ENCODE measurements around the gene LRRTM4.

LRRTM4 gene

GRCh38 chr2:77127345-77127744, 394.8 kb downstream of the LRRTM4 start:
- Histone ChIP-seq H3K27ac (ENCODE audit: low read depth, low read length, poor library complexity, severe bottlenecking) (no peak overlapping the region), H3F3A (ENCODE audit: insufficient read depth, low read length) (no peaks in the 10 kb centered on the region), H3K4me3 (ENCODE audit: low read depth, low read length, poor library complexity, severe bottlenecking) (no peak overlapping the region), H3K9me3 (ENCODE audit: low read length) (no peaks in the 10 kb centered on the region), H3K4me2 (ENCODE audit: low read length) (no peak overlapping the region), H3K4me1 (ENCODE audit: insufficient read depth, low read length, severe bottlenecking) (no peaks in the 10 kb centered on the region), H3K9me2 (ENCODE audit: low read depth, low read length) (no peaks in the 10 kb centered on the region), H3K79me2 (ENCODE audit: insufficient read depth, low read length) (no peaks in the 10 kb centered on the region), H3K9ac (ENCODE audit: low read length) (no peak overlapping the region), H4K20me1 (ENCODE audit: insufficient read depth, low read length) (no peaks in the 10 kb centered on the region), H3K27me3 (ENCODE audit: insufficient read depth, low read length) (no peaks in the 10 kb centered on the region), H2AFZ (ENCODE audit: low read length) (no peak overlapping the region), H3K36me3 (ENCODE audit: insufficient read depth, low read length) (no peaks in the 10 kb centered on the region)
- no peak for TF ChIP-seq EZH2 (IDR thresholded peaks at IDR 0.05; ENCODE audit: borderline replicate concordance, low read length)
- TF ChIP-seq CTCF (IDR thresholded peaks at IDR 0.05; ENCODE audit: low read length), result no peak

GRCh38 chr2:77121518-77121917, 400.7 kb downstream of the LRRTM4 start:
- H3K9me2 ChIP-seq (ENCODE audit: low read depth, low read length), result no peaks in the 10 kb centered on the region
- no peaks in the 10 kb centered on the region for H3K4me1 ChIP-seq (ENCODE audit: insufficient read depth, low read length, severe bottlenecking)
- H3K79me2 ChIP-seq (ENCODE audit: insufficient read depth, low read length), result no peaks in the 10 kb centered on the region
- no peak overlapping the region for H3K27ac ChIP-seq (ENCODE audit: low read depth, low read length, poor library complexity, severe bottlenecking)
- H3F3A ChIP-seq (ENCODE audit: insufficient read depth, low read length), result no peaks in the 10 kb centered on the region
- H2AFZ ChIP-seq (ENCODE audit: low read length), result no peak overlapping the region
- H3K4me2 ChIP-seq (ENCODE audit: low read length), result no peak overlapping the region
- no peak overlapping the region for H3K4me3 ChIP-seq (ENCODE audit: low read depth, low read length, poor library complexity, severe bottlenecking)
- no peaks in the 10 kb centered on the region for H3K36me3 ChIP-seq (ENCODE audit: insufficient read depth, low read length)
- no peak overlapping the region for H3K9ac ChIP-seq (ENCODE audit: low read length)
- H3K9me3 ChIP-seq (ENCODE audit: low read length), result no peaks in the 10 kb centered on the region
- no peaks in the 10 kb centered on the region for H3K27me3 ChIP-seq (ENCODE audit: insufficient read depth, low read length)
- H4K20me1 ChIP-seq (ENCODE audit: insufficient read depth, low read length), result no peaks in the 10 kb centered on the region
- no peak for TF ChIP-seq EZH2 (IDR thresholded peaks at IDR 0.05; ENCODE audit: borderline replicate concordance, low read length)

- Histone ChIP-seq H3K4me1 (ENCODE audit: insufficient read depth, low read length, severe bottlenecking) (no peaks in the 10 kb centered on the region), H3K79me2 (ENCODE audit: insufficient read depth, low read length) (no peaks in the 10 kb centered on the region), H3K9me2 (ENCODE audit: low read depth, low read length) (no peaks in the 10 kb centered on the region), H3F3A (ENCODE audit: insufficient read depth, low read length) (no peaks in the 10 kb centered on the region), H4K20me1 (ENCODE audit: insufficient read depth, low read length) (no peaks in the 10 kb centered on the region), H3K27me3 (ENCODE audit: insufficient read depth, low read length) (no peaks in the 10 kb centered on the region), H3K4me2 (ENCODE audit: low read length) (no peak overlapping the region), H3K4me3 (ENCODE audit: low read depth, low read length, poor library complexity, severe bottlenecking) (no peak overlapping the region), H2AFZ (ENCODE audit: low read length) (no peak overlapping the region), H3K9ac (ENCODE audit: low read length) (no peak overlapping the region), H3K27ac (ENCODE audit: low read depth, low read length, poor library complexity, severe bottlenecking) (no peak overlapping the region), H3K36me3 (ENCODE audit: insufficient read depth, low read length) (no peaks in the 10 kb centered on the region), H3K9me3 (ENCODE audit: low read length) (no peaks in the 10 kb centered on the region)
- TF ChIP-seq CTCF (IDR thresholded peaks at IDR 0.05; ENCODE audit: low read length) (no peak), EZH2 (IDR thresholded peaks at IDR 0.05; ENCODE audit: borderline replicate concordance, low read length) (no peak)
Observed at GRCh38 chr2:77119333-77119732, 402.8 kb downstream of the LRRTM4 start.

GRCh38 chr2:77108915-77109314, 413.3 kb downstream of the LRRTM4 start:
- H3K4me1 ChIP-seq (ENCODE audit: insufficient read depth, low read length, severe bottlenecking), result no peaks in the 10 kb centered on the region
- H3K36me3 ChIP-seq (ENCODE audit: insufficient read depth, low read length), result no peaks in the 10 kb centered on the region
- H3K27me3 ChIP-seq (ENCODE audit: insufficient read depth, low read length), result no peaks in the 10 kb centered on the region
- H2AFZ ChIP-seq (ENCODE audit: low read length), result no peak overlapping the region
- H4K20me1 ChIP-seq (ENCODE audit: insufficient read depth, low read length), result no peaks in the 10 kb centered on the region
- H3K4me2 ChIP-seq (ENCODE audit: low read length), result no peak overlapping the region
- no peaks in the 10 kb centered on the region for H3K9me3 ChIP-seq (ENCODE audit: low read length)
- no peak overlapping the region for H3K27ac ChIP-seq (ENCODE audit: low read depth, low read length, poor library complexity, severe bottlenecking)
- H3K79me2 ChIP-seq (ENCODE audit: insufficient read depth, low read length), result no peaks in the 10 kb centered on the region
- H3K4me3 ChIP-seq (ENCODE audit: low read depth, low read length, poor library complexity, severe bottlenecking), result no peak overlapping the region
- H3F3A ChIP-seq (ENCODE audit: insufficient read depth, low read length), result no peaks in the 10 kb centered on the region
- H3K9me2 ChIP-seq (ENCODE audit: low read depth, low read length), result no peaks in the 10 kb centered on the region
- no peak overlapping the region for H3K9ac ChIP-seq (ENCODE audit: low read length)
- TF ChIP-seq EZH2 (IDR thresholded peaks at IDR 0.05; ENCODE audit: borderline replicate concordance, low read length) (no peak), CTCF (IDR thresholded peaks at IDR 0.05; ENCODE audit: low read length) (no peak)

All from OCI-LY1 (cell line).